Keratinocyte (primary cell): ENCODE results near the gene LRRC52.

Experiments
- CTCF ChIP-seq, 3 experiments: IDR thresholded peaks in 1 of 3; conservative IDR thresholded peaks in 1 of 3; optimal IDR thresholded peaks in 1 of 3; 2 replicates in 2 of 3; 3 replicates in 1 of 3; pipeline versions ENCODE3 to v1.5.1; 2011; ENCODE audit warnings: low read length in 3 of 3, mild to moderate bottlenecking in 3 of 3, moderate library complexity in 2 of 3, control low read depth in 1 of 3, inconsistent platforms in 1 of 3; ENCODE audit not compliant: insufficient read depth in 2 of 3; ENCODE audit errors: extremely low read depth in 1 of 3
- EZH2 ChIP-seq: IDR thresholded peaks from one replicate; pipeline ENCODE4 v1.6.1; 2012; ENCODE audit warnings: inconsistent platforms, mild to moderate bottlenecking, low read length, moderate library complexity

- TF ChIP-seq CTCF (optimal IDR thresholded peaks at IDR 0.05 in 1 of 3, IDR thresholded peaks at IDR 0.05 in 1 of 3, conservative IDR thresholded peaks at IDR 0.05 in 1 of 3; ENCODE audit: extremely low read depth in 1 of 3, insufficient read depth in 2 of 3, low read length in 3 of 3) (no peak), EZH2 (no peak)
Observed at GRCh38 chr1:165545974-165546373, 2.2 kb downstream of the LRRC52 start.
